ENCODE results near the gene NMT1.

GRCh38 chr17:45048795-45049563 lies 12.1 kb upstream of the NMT1 start:
- TF ChIP-seq POLR2AphosphoS5 (IDR thresholded peaks at IDR 0.05; ENCODE audit: borderline replicate concordance, low read depth, low read length), result no peak
- TF ChIP-seq EZH2 (IDR thresholded peaks at IDR 0.05), result no peak
- TF ChIP-seq FOXP2 (optimal IDR thresholded peaks at IDR 0.05; ENCODE audit: control extremely low read depth, extremely low read length, insufficient read depth), result no peak
